ENCODE data around the gene PCBP3. TPM values are rescaled to one million over a fixed set of nuclear protein-coding genes. Genes with fewer than 3 reads are reported as not detected.

PCBP3 gene
- total and polyA plus RNA-seq, 2 of the 8 experiments (the other 6 are each of a cell fraction or from before 2014, with no cell fraction given) = 3.5 to 6.3 TPM

- TF ChIP-seq EP300 (IDR thresholded peaks at IDR 0.05; ENCODE audit: borderline replicate concordance in 1 of 2, low read depth in 2 of 2, low read length in 2 of 2) = no peak
- no peak for TF ChIP-seq CBX5 (IDR thresholded peaks at IDR 0.05; ENCODE audit: low read depth, low read length)
Measured at GRCh38 chr21:45727390-45727789, 83.9 kb downstream of the PCBP3 start (continued).
